A673 (cell line): ENCODE measurements around the gene ZNF10. TPM values are rescaled to one million over a fixed set of nuclear protein-coding genes. Genes with fewer than 3 reads are reported as not detected.

Source experiments
- BruUV-seq: library from RNA; stranded (reverse); fragments of 400-500 nt; replicated peaks from 2 replicates; lab custom pipeline; 2021; lab: Mats Ljungman, UMichigan
- CTCF ChIA-PET: fragments of 300-600 bp; sonication (Branson Sonifier 250); formaldehyde crosslinking; loops from one replicate; lab custom pipeline; 2022; ENCODE audit warnings: antibody characterized with exemption; lab: Charles Lee
- POLR2A ChIA-PET: fragments of 300-600 bp; sonication (Branson Sonifier 250); formaldehyde crosslinking; loops from one replicate; lab custom pipeline; 2022; ENCODE audit warnings: antibody characterized with exemption; ENCODE audit not compliant: low non-redundant PET; lab: Charles Lee
- DNase-seq: peaks from one replicate; pipeline ENCODE4 v3.0.0-alpha.2; 2015; ENCODE audit warnings: low spot score
- H3K27ac ChIP-seq: fragments of 200-600 bp; sonication (generic); 2 replicates; pipeline ENCODE4 v1.5.1; 2016; ENCODE audit warnings: mixed run types, low read depth, mild to moderate bottlenecking, mixed read lengths, antibody characterized with exemption, low read length; ENCODE audit not compliant: poor library complexity, severe bottlenecking
- H3K27me3 ChIP-seq: fragments of 200-600 bp; sonication (generic); replicated peaks from 2 replicates; pipeline ENCODE4 v1.6.1; 2017; ENCODE audit warnings: mixed run types, low read depth, mild to moderate bottlenecking, mixed read lengths, antibody characterized with exemption, low read length; ENCODE audit not compliant: insufficient read depth, poor library complexity
- H3K36me3 ChIP-seq: fragments of 200-600 bp; sonication (generic); 2 replicates; pipeline ENCODE4 v1.6.1; 2016; ENCODE audit warnings: mixed run types, mild to moderate bottlenecking, mixed read lengths, antibody characterized with exemption, low read length; ENCODE audit not compliant: insufficient read depth, poor library complexity, severe bottlenecking
- H3K4me1 ChIP-seq: fragments of 200-600 bp; sonication (generic); 2 replicates; pipeline ENCODE4 v1.6.1; 2017; ENCODE audit warnings: mixed run types, mild to moderate bottlenecking, mixed read lengths, antibody characterized with exemption, low read length; ENCODE audit not compliant: insufficient read depth, poor library complexity, severe bottlenecking
- H3K4me3 ChIP-seq: fragments of 200-600 bp; sonication (generic); 2 replicates; pipeline ENCODE4 v1.5.1; 2016; ENCODE audit warnings: low read depth, mixed run types, mild to moderate bottlenecking, mixed read lengths, low read length; ENCODE audit not compliant: poor library complexity, severe bottlenecking
- H3K9me3 ChIP-seq: fragments of 200-600 bp; sonication (generic); 2 replicates; pipeline ENCODE4 v1.6.1; 2016; ENCODE audit warnings: mixed run types, low read depth, mild to moderate bottlenecking, mixed read lengths, antibody characterized with exemption, low read length; ENCODE audit not compliant: poor library complexity, severe bottlenecking
- CTCF ChIP-seq: fragments of 300-800, 200-600 bp; sonication (generic); conservative IDR thresholded peaks from 2 replicates; pipeline ENCODE4 v1.5.1; 2017; ENCODE audit warnings: low read depth, mild to moderate bottlenecking, antibody characterized with exemption, low read length, moderate library complexity, mixed read lengths
- EZH2 ChIP-seq: fragments of 200-600 bp; sonication (generic); IDR thresholded peaks from 2 replicates; pipeline ENCODE4 v1.6.1; 2017; ENCODE audit warnings: borderline replicate concordance, low read depth, mild to moderate bottlenecking, mixed read lengths, antibody characterized with exemption, low read length; ENCODE audit not compliant: poor library complexity, severe bottlenecking
- intact Hi-C: fragments of 100-400 bp; cut with micrococcal nuclease; formaldehyde crosslinking; loops from one replicate; pipeline ENCODE4 v1.10.0; 2022; ENCODE audit not compliant: unreplicated experiment
- total RNA-seq: library from RNA; stranded (reverse); gene quantifications from 2 replicates; pipeline ENCODE4 v1.2.3, GENCODE V29; 2021

The ZNF10 gene
- total RNA-seq, 1 experiment from 2014 or later: 13.5 TPM

GRCh38 chr12:133105620-133106019 lies 24.8 kb upstream of the ZNF10 start:
- Histone ChIP-seq H3K36me3 (peaks cover 57% of the 10 kb centered on the region), H3K27ac (no peak overlapping the region), H3K4me1 (no peaks in the 10 kb centered on the region), H3K9me3 (peaks cover 96% of the 10 kb centered on the region), H3K4me3 (no peak overlapping the region), H3K27me3 (no peaks in the 10 kb centered on the region)
- intact Hi-C loops: no loop called here
- ChIA-PET CTCF (no interaction called here), POLR2A (no interaction called here)
- no TSS peak for BruUV-seq
- TF ChIP-seq EZH2: no peak
- no peak for TF ChIP-seq CTCF
- DNase-seq: no peak

GRCh38 chr12:133106253-133106652 lies 24.2 kb upstream of the ZNF10 start:
- CTCF ChIA-PET: no interaction called here

GRCh38 chr12:133107121-133107520 lies 23.3 kb upstream of the ZNF10 start:
- DNase-seq: no peak
- Histone ChIP-seq H3K4me3 (no peak overlapping the region), H3K27ac (no peak overlapping the region), H3K27me3 (no peaks in the 10 kb centered on the region), H3K9me3 (peaks cover 92% of the 10 kb centered on the region), H3K36me3 (peaks cover 45% of the 10 kb centered on the region), H3K4me1 (no peaks in the 10 kb centered on the region)
- ChIA-PET CTCF (no interaction called here), POLR2A (no interaction called here)
- TF ChIP-seq EZH2: no peak
- TF ChIP-seq CTCF: no peak
- intact Hi-C loops: no loop called here
- no TSS peak for BruUV-seq

More at GRCh38 chr12:133106253-133106652, 24.2 kb upstream of the ZNF10 start:
- DNase-seq: no peak
- no peak for TF ChIP-seq EZH2
- TF ChIP-seq CTCF: no peak
- intact Hi-C loops: no loop called here
- Histone ChIP-seq H3K9me3 (peaks cover 96% of the 10 kb centered on the region), H3K27me3 (no peaks in the 10 kb centered on the region), H3K4me3 (no peak overlapping the region), H3K36me3 (peaks cover 51% of the 10 kb centered on the region), H3K27ac (no peak overlapping the region), H3K4me1 (no peaks in the 10 kb centered on the region)
- POLR2A ChIA-PET: no interaction called here
- BruUV-seq: no TSS peak
